ENCODE results near the gene SDF2L1. TPM values are rescaled to one million over a fixed set of nuclear protein-coding genes. Genes with fewer than 3 reads are reported as not detected.
"Not testable (repeated sequence)": the region's sequence is repeated elsewhere in the genome, so short reads cannot be mapped to it uniquely, and the experiment has no call there.

SDF2L1 gene
- total RNA-seq, 2 experiments from 2014 or later: 21.7 to 22.3 TPM

GRCh38 chr22:21677606-21678443 lies 35.7 kb downstream of the SDF2L1 start:
- CTCF ChIA-PET: no interaction called here
- H3K27me3 Mint-ChIP-seq (ENCODE audit: low read depth): no peaks in the 10 kb centered on the region
- peaks cover 28% of the 10 kb centered on the region for H3K36me3 Mint-ChIP-seq (ENCODE audit: low read depth)
- no peaks in the 10 kb centered on the region for H3K9me3 Mint-ChIP-seq
- H3K4me1 Mint-ChIP-seq (ENCODE audit: low read depth): no peaks in the 10 kb centered on the region
- H3K27ac Mint-ChIP-seq: no peak overlapping the region
- intact Hi-C loops (cut with micrococcal nuclease): no loop called here
- DNase-seq: no peak
- H3K4me3 Mint-ChIP-seq: no peak overlapping the region

GRCh38 chr22:21678842-21679241 lies 36.7 kb downstream of the SDF2L1 start:
- CTCF ChIA-PET; H3K9me3 Mint-ChIP-seq; H3K27ac Mint-ChIP-seq; DNase-seq; H3K4me1 Mint-ChIP-seq (ENCODE audit: low read depth); H3K27me3 Mint-ChIP-seq (ENCODE audit: low read depth); intact Hi-C loops (cut with micrococcal nuclease); H3K4me3 Mint-ChIP-seq: not testable (repeated sequence)
- peaks cover 25% of the 10 kb centered on the region for H3K36me3 Mint-ChIP-seq (ENCODE audit: low read depth)

GRCh38 chr22:21679383-21679782 lies 37.3 kb downstream of the SDF2L1 start:
- Mint-ChIP-seq H3K36me3 (ENCODE audit: low read depth) (peaks cover 23% of the 10 kb centered on the region), H3K4me1 (ENCODE audit: low read depth) (no peaks in the 10 kb centered on the region), H3K4me3 (no peak overlapping the region), H3K27ac (no peak overlapping the region), H3K27me3 (ENCODE audit: low read depth) (no peaks in the 10 kb centered on the region), H3K9me3 (no peaks in the 10 kb centered on the region)
- DNase-seq: no peak
- intact Hi-C loops (cut with micrococcal nuclease): no loop called here
- CTCF ChIA-PET: no interaction called here

- no peaks in the 10 kb centered on the region for H3K4me1 Mint-ChIP-seq (ENCODE audit: low read depth)
- intact Hi-C loops (cut with micrococcal nuclease): no loop called here
- H3K27me3 Mint-ChIP-seq (ENCODE audit: low read depth): no peaks in the 10 kb centered on the region
- no peak for DNase-seq
- H3K9me3 Mint-ChIP-seq: no peaks in the 10 kb centered on the region
- no peak overlapping the region for H3K27ac Mint-ChIP-seq
- no peak overlapping the region for H3K4me3 Mint-ChIP-seq
- CTCF ChIA-PET: no interaction called here
- H3K36me3 Mint-ChIP-seq (ENCODE audit: low read depth): peaks cover 14% of the 10 kb centered on the region
Measured at GRCh38 chr22:21680830-21681565, 38.9 kb downstream of the SDF2L1 start.

- CTCF ChIA-PET: no interaction called here
- no peak for DNase-seq
Measured at GRCh38 chr22:21681566-21682370, 39.7 kb downstream of the SDF2L1 start.

GRCh38 chr22:21682385-21683175 lies 40.5 kb downstream of the SDF2L1 start:
- no peak overlapping the region for H3K27ac Mint-ChIP-seq
- DNase-seq: no peak
- CTCF ChIA-PET: no interaction called here
- no peaks in the 10 kb centered on the region for H3K27me3 Mint-ChIP-seq (ENCODE audit: low read depth)
- intact Hi-C loops (cut with micrococcal nuclease): no loop called here
- peaks cover 8% of the 10 kb centered on the region for H3K36me3 Mint-ChIP-seq (ENCODE audit: low read depth)
- no peaks in the 10 kb centered on the region for H3K4me1 Mint-ChIP-seq (ENCODE audit: low read depth)
- H3K4me3 Mint-ChIP-seq: no peak overlapping the region
- no peaks in the 10 kb centered on the region for H3K9me3 Mint-ChIP-seq

More at GRCh38 chr22:21681566-21682370, 39.7 kb downstream of the SDF2L1 start:
- Mint-ChIP-seq H3K4me1 (ENCODE audit: low read depth) (no peaks in the 10 kb centered on the region), H3K27ac (no peak overlapping the region), H3K9me3 (no peaks in the 10 kb centered on the region), H3K27me3 (ENCODE audit: low read depth) (no peaks in the 10 kb centered on the region), H3K4me3 (no peak overlapping the region), H3K36me3 (ENCODE audit: low read depth) (peaks cover 8% of the 10 kb centered on the region)
- intact Hi-C loops (cut with micrococcal nuclease): no loop called here

- intact Hi-C loops (cut with micrococcal nuclease): no loop called here
- peaks cover 7% of the 10 kb centered on the region for H3K36me3 Mint-ChIP-seq (ENCODE audit: low read depth)
- no peak overlapping the region for H3K27ac Mint-ChIP-seq
- CTCF ChIA-PET: no interaction called here
- H3K4me3 Mint-ChIP-seq: no peak overlapping the region
- no peaks in the 10 kb centered on the region for H3K27me3 Mint-ChIP-seq (ENCODE audit: low read depth)
- no peak for DNase-seq
- H3K4me1 Mint-ChIP-seq (ENCODE audit: low read depth): no peaks in the 10 kb centered on the region
- no peaks in the 10 kb centered on the region for H3K9me3 Mint-ChIP-seq
Measured at GRCh38 chr22:21683401-21683811, 41.3 kb downstream of the SDF2L1 start.

- Mint-ChIP-seq H3K4me3 (no peak overlapping the region), H3K27me3 (ENCODE audit: low read depth) (no peaks in the 10 kb centered on the region), H3K9me3 (no peaks in the 10 kb centered on the region), H3K36me3 (ENCODE audit: low read depth) (peaks cover 8% of the 10 kb centered on the region), H3K27ac (no peak overlapping the region), H3K4me1 (ENCODE audit: low read depth) (peaks cover 1% of the 10 kb centered on the region)
- CTCF ChIA-PET: interaction anchor here (0.5 to 0.9 kb wide), 2 partner anchors 24 to 180 kb away, joined by 3 read pairs; no protein-coding TSS in a partner anchor
- DNase-seq: no peak
- intact Hi-C loops (cut with micrococcal nuclease): no loop called here
Measured at GRCh38 chr22:21684492-21685163, 42.5 kb downstream of the SDF2L1 start.

- Mint-ChIP-seq H3K9me3 (no peaks in the 10 kb centered on the region), H3K27me3 (ENCODE audit: low read depth) (no peaks in the 10 kb centered on the region), H3K4me1 (ENCODE audit: low read depth) (peaks cover 5% of the 10 kb centered on the region), H3K36me3 (ENCODE audit: low read depth) (peaks cover 11% of the 10 kb centered on the region), H3K4me3 (no peak overlapping the region), H3K27ac (no peak overlapping the region)
- intact Hi-C loops (cut with micrococcal nuclease): no loop called here
- CTCF ChIA-PET: interaction anchor here (0.7 to 0.9 kb wide), 2 partner anchors 86 to 179 kb away, joined by 3 read pairs; no protein-coding TSS in a partner anchor
- no peak for DNase-seq
Measured at GRCh38 chr22:21685164-21685513, 43.0 kb downstream of the SDF2L1 start.

- Mint-ChIP-seq H3K27me3 (ENCODE audit: low read depth) (no peaks in the 10 kb centered on the region), H3K4me1 (ENCODE audit: low read depth) (peaks cover 13% of the 10 kb centered on the region), H3K4me3 (no peak overlapping the region), H3K36me3 (ENCODE audit: low read depth) (peaks cover 13% of the 10 kb centered on the region), H3K27ac (no peak overlapping the region), H3K9me3 (no peaks in the 10 kb centered on the region)
- DNase-seq: no peak
- intact Hi-C loops (cut with micrococcal nuclease): no loop called here
- CTCF ChIA-PET: no interaction called here
Measured at GRCh38 chr22:21686193-21686608, 44.1 kb downstream of the SDF2L1 start.

GRCh38 chr22:21686634-21687393 lies 44.7 kb downstream of the SDF2L1 start:
- CTCF ChIA-PET: no interaction called here
- no peaks in the 10 kb centered on the region for H3K27me3 Mint-ChIP-seq (ENCODE audit: low read depth)
- H3K36me3 Mint-ChIP-seq (ENCODE audit: low read depth): peaks cover 14% of the 10 kb centered on the region
- H3K9me3 Mint-ChIP-seq: no peaks in the 10 kb centered on the region
- no peak overlapping the region for H3K4me3 Mint-ChIP-seq
- intact Hi-C loops (cut with micrococcal nuclease): no loop called here
- no peak for DNase-seq
- H3K27ac Mint-ChIP-seq: no peak overlapping the region
- H3K4me1 Mint-ChIP-seq (ENCODE audit: low read depth): peaks cover 13% of the 10 kb centered on the region

All from activated naive CD4-positive, alpha-beta T cell treated with anti-CD3 and anti-CD28 coated beads for 36 hours (primary cell).